Measurements from ENCODE around the gene MTA3. TPM values are rescaled to one million over a fixed set of nuclear protein-coding genes. Genes with fewer than 3 reads are reported as not detected.

The MTA3 gene
- total and polyA plus RNA-seq, 9 of the 15 experiments (the other 6 are each of a cell fraction or from before 2014, with no cell fraction given), result 12.4 to 39.6 (median 23.5) TPM

- FAIRE-seq, result no peak
- H3K4me1 ChIP-seq (replicated peaks in 1 of 2; ENCODE audit: control insufficient read depth in 2 of 2, insufficient read depth in 2 of 2, low read length in 2 of 2), result no peaks in the 10 kb centered on the region
- H3K9me3 ChIP-seq (replicated peaks; ENCODE audit: control insufficient read depth, insufficient read depth, low read depth, low read length), result no peaks in the 10 kb centered on the region
- no peak overlapping the region for H2AFZ ChIP-seq (ENCODE audit: low read depth, low read length)
- no peak for ATAC-seq
- intact Hi-C loops (cut with micrococcal nuclease) (no loop called here), in situ Hi-C loops (cut with MboI) (no loop called here)
- H3K27me3 ChIP-seq (ENCODE audit: control insufficient read depth in 2 of 2, insufficient read depth in 2 of 2, low read length in 2 of 2), result peaks cover 6 to 8% of the 10 kb centered on the region in 2 experiments; a peak in 3 of 5 replicates
- no peaks in the 10 kb centered on the region for H3K9me1 ChIP-seq (ENCODE audit: control insufficient read depth, insufficient read depth, low read length)
- H3K79me2 ChIP-seq (ENCODE audit: control insufficient read depth, insufficient read depth, low read length), result no peaks in the 10 kb centered on the region
- H3K4me2 ChIP-seq (ENCODE audit: insufficient read depth, low read length), result no peak overlapping the region
- H4K20me1 ChIP-seq (replicated peaks; ENCODE audit: control insufficient read depth, insufficient read depth, low read length), result no peaks in the 10 kb centered on the region
- no peak overlapping the region for H3K4me3 ChIP-seq
- DNase-seq (ENCODE audit: extremely low read depth in 1 of 4, low spot score in 3 of 4), result no peak
- no peaks in the 10 kb centered on the region for H3K36me3 ChIP-seq (ENCODE audit: control insufficient read depth, insufficient read depth, low read length)
- no TSS peak for BruUV-seq (replicated peaks)
- ChIA-PET CTCF (ENCODE audit: low intra/inter-chr PET ratio) (no interaction called here), POLR2A (no interaction called here)
- no peak overlapping the region for H3K9ac ChIP-seq (ENCODE audit: insufficient read depth in 1 of 2, low read depth in 2 of 2, low read length in 2 of 2)
- no peak overlapping the region for H3K27ac ChIP-seq (ENCODE audit: extremely low read depth, low read depth, low read length)
- no peak for TF ChIP-seq SOX6 (IDR thresholded peaks at IDR 0.05)
- peak; percentile 31; the same call in 1 of the 2 replicates for TF ChIP-seq CEBPB (tag; IDR thresholded peaks at IDR 0.05)
- 13% methylated on average over 4 of the region's 4 CpGs for WGBS (ENCODE audit: insufficient coverage, low coverage, missing lambda C conversion rate)
Observed at GRCh38 chr2:42542871-42543270, 25.6 kb upstream of the MTA3 start.

GRCh38 chr2:42545023-42545721 lies 23.3 kb upstream of the MTA3 start:
- Histone ChIP-seq H3K4me1 (replicated peaks in 1 of 2; ENCODE audit: control insufficient read depth in 2 of 2, insufficient read depth in 2 of 2, low read length in 2 of 2) (no peaks in the 10 kb centered on the region), H2AFZ (ENCODE audit: low read depth, low read length) (no peak overlapping the region)
- no peak for ATAC-seq

More at GRCh38 chr2:42545023-42545721, 23.3 kb upstream of the MTA3 start:
- no peak overlapping the region for H3K9ac ChIP-seq (ENCODE audit: insufficient read depth in 1 of 2, low read depth in 2 of 2, low read length in 2 of 2)
- intact Hi-C loops (cut with micrococcal nuclease) (no loop called here), in situ Hi-C loops (cut with MboI) (no loop called here)
- H3K4me2 ChIP-seq (ENCODE audit: insufficient read depth, low read length), result no peak overlapping the region
- H3K9me1 ChIP-seq (ENCODE audit: control insufficient read depth, insufficient read depth, low read length), result no peaks in the 10 kb centered on the region
- no TSS peak for BruUV-seq (replicated peaks)
- TF ChIP-seq KDM1A (IDR thresholded peaks at IDR 0.05) (0 out of 4 replicates have a peak, but pooled peaks of 1 of the 2 experiments have one; percentile 13), NFIC (IDR thresholded peaks at IDR 0.05) (peak; percentile 14; the same call in 1 of the 2 replicates), CTCFL (IDR thresholded peaks at IDR 0.05; ENCODE audit: borderline replicate concordance, insufficient read depth, low read depth, low read length, poor library complexity, severe bottlenecking) (no peak), ZNF121 (CRISPR knock-in tag; conservative IDR thresholded peaks at IDR 0.05) (peak; percentile 76)
- no peak overlapping the region for H3K4me3 ChIP-seq
- no peak overlapping the region for H3K27ac ChIP-seq (ENCODE audit: extremely low read depth, low read depth, low read length)
- no peaks in the 10 kb centered on the region for H3K79me2 ChIP-seq (ENCODE audit: control insufficient read depth, insufficient read depth, low read length)
- H3K9me3 ChIP-seq (replicated peaks; ENCODE audit: control insufficient read depth, insufficient read depth, low read depth, low read length), result no peaks in the 10 kb centered on the region
- POLR2A ChIA-PET, result no interaction called here
- no peaks in the 10 kb centered on the region for H4K20me1 ChIP-seq (replicated peaks; ENCODE audit: control insufficient read depth, insufficient read depth, low read length)
- FAIRE-seq (no peak), DNase-seq (ENCODE audit: extremely low read depth in 1 of 4, low spot score in 3 of 4) (no peak)
- 4% methylated on average over 8 of the region's 8 CpGs for WGBS (ENCODE audit: insufficient coverage, low coverage, missing lambda C conversion rate)
- H3K27me3 ChIP-seq (ENCODE audit: control insufficient read depth in 2 of 2, insufficient read depth in 2 of 2, low read length in 2 of 2), result peaks cover 6 to 9% of the 10 kb centered on the region in 2 experiments; a peak in 3 of 5 replicates
- H3K36me3 ChIP-seq (ENCODE audit: control insufficient read depth, insufficient read depth, low read length), result no peaks in the 10 kb centered on the region
- CTCF ChIA-PET (ENCODE audit: low intra/inter-chr PET ratio), result no interaction called here

Measured in K562 (cell line).